ENCODE data around the gene ZCCHC7.

ZCCHC7 gene

DNA sequence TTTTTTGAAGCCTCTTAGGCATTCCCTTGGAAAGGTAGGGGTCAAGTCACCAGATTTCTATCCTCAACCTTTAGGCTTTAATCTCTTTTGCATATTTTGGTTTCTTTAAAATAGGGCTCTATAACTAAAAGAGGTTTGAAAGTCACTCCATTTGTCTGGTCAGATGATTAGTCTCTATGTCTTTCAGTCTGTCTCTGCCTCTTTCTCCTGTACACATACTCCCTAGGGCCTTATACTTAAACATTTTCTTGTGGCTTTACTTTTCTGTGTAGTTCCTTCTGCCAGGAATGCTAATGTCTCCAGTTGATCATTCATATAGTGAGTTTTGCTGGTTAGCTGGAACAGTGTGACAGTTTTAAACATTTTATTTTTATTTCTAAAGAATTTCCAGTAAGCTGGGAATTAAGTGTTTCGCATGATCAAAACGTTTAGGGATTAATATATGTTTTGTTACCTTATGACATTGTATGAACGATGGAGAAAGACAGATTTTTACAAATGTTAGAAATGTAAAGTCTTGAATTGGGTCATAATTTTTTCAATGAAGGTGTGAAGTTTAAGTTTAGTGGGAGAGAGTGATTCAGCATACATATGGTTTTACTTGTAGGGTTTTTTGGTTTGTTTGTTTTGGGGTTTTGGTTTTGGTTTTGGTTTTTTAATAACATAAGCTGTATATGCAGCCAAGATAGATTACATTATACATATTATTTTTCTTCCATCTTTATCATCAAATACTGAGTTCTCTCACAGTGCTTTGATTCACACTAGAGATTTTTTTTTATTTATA lies 90.6 kb downstream of the ZCCHC7 start:
- DNase-seq (ENCODE audit: low read depth): peak; percentile 15

DNA sequence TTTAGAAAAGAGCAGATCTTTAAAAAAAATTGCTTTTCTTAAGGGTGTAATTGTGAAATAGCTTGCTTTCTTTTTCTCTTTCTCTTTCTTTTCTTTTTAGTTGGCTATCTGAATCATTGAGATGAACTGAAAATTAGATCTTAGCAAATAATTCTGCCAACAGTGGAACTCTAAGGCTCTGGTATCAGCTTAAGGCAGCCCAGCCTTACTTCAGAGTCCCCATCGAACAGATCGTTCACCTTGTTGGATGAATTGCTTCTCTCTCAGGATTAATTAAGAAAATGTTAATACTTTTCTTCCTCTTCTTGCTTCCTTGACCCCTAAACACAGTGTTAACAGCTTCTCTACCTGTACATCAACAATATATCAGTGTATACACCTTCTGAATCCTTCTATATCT lies 92.1 kb downstream of the ZCCHC7 start:
- no peak for DNase-seq (ENCODE audit: low read depth)

DNA sequence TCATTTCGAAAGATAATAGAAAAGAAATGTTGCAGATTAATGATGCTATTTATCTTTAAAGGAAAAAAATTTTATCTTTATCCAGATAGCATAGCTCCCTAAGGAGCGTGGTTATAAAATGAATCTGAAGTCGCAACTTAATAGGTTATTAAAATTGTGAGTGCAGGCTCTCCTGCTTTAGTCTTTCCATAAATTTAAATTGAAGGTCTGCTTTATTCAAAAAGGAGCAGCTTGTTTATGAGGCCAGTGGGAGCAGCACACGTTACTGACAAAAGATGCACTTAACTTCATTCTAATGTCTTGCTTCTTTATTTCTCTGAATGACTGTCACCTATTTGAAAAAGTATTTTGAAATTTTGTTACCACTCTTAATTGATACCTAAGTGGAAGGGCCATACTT lies 95.0 kb downstream of the ZCCHC7 start:
- DNase-seq (ENCODE audit: low read depth): no peak

DNA sequence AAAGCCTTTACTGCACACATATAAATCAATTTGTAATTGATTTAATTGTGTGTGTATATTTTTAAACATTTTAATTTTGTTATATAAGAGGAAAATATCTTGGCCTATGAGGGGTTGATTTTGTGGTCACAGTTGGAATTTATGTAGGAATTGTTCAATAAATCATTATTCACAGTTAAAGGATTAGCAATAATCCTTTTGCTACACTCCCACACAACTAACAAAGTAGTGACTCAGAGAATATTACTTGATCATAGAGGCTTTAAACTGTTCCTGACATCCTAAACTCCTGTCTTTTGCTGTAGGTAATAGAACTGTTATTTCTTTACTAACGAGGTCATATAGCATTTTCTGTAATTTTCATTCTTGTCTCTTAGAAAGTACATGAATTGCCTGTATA lies 95.5 kb downstream of the ZCCHC7 start:
- peak; percentile 66 for DNase-seq (ENCODE audit: low read depth)

- DNase-seq (ENCODE audit: low read depth): no peak
Measured at GRCh38 chr9:37217161-37217560, 96.8 kb downstream of the ZCCHC7 start.

DNA sequence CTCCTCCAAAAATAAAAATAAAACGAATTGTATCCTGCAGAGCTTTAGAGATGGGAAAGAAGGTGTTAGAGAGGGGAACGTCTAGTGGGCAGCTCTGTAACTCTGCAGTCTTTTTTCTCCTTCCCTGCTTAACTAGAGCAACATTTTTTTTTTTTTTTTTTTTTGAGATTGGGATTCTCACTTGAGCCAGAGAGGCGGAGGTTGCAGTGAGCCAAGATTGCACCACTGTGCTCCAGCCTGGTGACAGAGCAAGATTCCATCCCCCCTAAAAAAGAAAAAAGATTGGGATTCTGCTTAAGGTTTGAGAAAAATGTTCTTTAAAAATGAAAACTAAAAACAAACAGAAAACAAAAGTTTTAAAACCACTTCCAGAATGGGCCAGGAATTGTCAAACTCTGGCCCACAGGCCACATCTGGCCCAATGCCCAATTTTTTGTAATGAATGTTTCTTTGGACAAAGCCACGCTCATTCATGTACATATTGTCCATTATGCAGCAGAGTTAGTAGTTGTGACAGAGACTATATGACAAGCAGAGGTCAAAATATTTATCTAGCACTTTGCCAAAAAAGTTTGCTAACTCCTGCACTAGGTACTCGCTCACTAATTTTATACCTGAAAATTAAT lies 98.5 kb downstream of the ZCCHC7 start:
- DNase-seq (ENCODE audit: low read depth): no peak

DNA sequence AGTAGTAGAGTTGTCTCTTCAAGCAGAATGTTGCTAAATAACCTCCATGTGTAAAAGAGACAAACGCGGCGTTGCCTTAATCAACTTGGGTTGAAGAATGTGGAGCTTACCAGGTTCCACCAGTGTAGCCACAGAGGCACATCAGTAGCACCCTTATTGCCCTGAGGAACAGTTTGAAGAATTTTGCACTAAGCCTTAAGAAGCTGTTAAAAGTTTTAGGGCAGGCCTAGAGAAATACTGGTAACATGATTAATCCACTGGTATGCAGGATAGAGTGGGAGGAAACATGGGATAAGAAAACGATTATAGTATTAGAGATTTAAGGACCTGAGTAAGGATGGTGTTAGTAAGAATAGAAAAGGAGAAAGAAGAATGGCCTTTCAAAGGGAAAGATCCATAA lies 100.6 kb downstream of the ZCCHC7 start:
- peak; percentile 23 for DNase-seq (ENCODE audit: low read depth)

DNA sequence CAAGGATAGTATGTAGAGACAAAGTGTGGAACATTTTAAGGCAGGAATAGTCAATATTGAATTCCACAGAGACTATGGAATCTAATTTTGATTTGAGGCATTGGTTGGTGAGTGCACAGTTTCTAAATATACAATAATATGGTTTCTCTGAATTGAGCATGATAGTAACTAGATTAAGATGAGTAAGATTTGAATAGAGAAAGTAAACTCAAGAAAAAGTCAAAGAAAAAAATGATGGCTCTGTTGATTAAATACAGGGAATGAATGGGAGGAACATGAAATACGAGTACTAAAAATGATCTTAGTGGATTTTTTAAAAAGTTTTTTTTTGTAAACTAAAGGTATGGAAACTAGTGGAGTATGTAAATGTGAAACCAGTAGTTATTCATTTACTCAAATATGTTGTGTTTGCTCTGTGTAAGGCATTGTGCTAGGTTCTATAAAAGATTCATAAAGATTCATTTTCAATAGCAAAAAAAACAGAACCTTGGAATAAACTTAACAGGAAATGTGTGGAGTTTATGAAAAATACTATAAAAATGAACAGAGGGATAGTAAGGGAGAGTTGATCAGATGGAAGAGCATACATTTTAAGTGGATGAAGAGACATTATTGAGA lies 101.2 kb downstream of the ZCCHC7 start:
- no peak for DNase-seq (ENCODE audit: low read depth)

DNA sequence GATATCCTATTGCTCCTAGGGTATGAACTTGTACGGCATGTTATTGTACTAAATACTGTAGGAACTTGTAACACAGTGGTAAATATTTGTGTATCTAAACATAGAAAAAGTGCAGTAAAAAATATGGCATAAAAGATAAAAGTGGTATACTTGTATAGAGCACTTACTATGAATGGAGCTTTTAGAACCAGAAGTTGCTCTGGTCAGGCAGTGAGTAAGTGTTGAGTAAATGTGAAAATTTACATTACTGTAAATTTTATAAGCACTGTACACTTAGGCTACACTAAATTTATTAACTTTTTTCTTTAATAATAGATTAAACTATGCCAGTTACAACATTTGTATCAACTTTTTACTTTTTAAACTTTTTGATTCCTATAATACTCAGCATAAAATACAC lies 109.1 kb downstream of the ZCCHC7 start:
- DNase-seq (ENCODE audit: low read depth): peak; percentile 30

GRCh38 chr9:37229882-37230482 lies 109.6 kb downstream of the ZCCHC7 start:
- DNase-seq (ENCODE audit: low read depth): peak; percentile 88

GRCh38 chr9:37236822-37237221 lies 116.4 kb downstream of the ZCCHC7 start:
- DNase-seq (ENCODE audit: low read depth): no peak

DNA sequence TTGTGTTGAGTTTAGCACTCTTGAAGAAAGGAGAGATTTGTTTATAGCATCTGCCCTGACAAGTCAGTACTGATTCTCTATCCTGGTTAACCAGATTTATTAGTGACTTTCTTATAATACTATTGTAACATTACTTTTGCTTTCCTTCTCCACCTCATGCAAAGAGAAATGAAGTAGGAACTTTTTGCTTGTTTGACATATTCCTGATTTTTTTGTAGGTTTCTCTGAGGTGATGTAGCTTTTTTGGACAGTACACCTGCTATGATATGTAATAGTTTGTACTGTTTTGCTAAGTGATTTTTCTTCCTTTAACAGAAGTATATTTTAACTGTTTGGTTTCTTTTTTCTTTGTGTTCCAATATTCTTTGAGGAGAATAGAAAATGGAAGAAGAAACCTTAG lies 117.7 kb downstream of the ZCCHC7 start:
- DNase-seq (ENCODE audit: low read depth): no peak

DNA sequence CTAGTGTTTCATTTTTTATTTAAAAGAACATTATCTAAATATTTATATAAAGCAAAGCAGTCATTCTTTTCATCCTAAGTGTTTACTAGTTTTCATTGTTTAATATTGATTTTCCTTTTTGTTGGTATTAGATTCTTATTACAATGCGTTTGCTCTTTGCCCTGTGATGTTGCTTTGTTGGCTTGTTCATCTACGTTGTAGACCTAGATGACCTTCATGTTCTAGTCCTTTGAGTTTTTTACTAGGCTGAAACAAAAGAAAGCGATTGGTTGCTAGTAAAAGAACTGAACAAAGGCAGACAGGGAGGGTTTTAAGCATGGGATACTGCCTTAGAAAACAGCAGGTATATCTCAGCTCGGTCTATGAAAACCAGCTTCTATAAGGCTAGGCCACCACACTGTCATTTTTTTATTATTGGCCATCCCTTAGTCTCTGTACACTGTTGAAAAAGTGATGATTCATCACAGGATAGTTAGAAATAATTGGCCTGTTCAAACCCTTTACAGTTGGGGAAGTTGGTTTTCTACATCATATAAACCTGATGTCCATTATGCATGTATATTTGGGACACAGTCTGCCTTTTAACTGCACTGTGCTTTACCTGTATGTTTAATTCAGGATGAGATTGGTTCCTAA lies 119.0 kb downstream of the ZCCHC7 start:
- peak; percentile 5 for DNase-seq (ENCODE audit: low read depth)

GRCh38 chr9:37239921-37240320 lies 119.5 kb downstream of the ZCCHC7 start:
- DNase-seq (ENCODE audit: low read depth): no peak

GRCh38 chr9:37241340-37241739 lies 121.0 kb downstream of the ZCCHC7 start:
- DNase-seq (ENCODE audit: low read depth): no peak

GRCh38 chr9:37242089-37242488 lies 121.7 kb downstream of the ZCCHC7 start:
- no peak for DNase-seq (ENCODE audit: low read depth)

GRCh38 chr9:37243588-37244345 lies 123.4 kb downstream of the ZCCHC7 start:
- DNase-seq (ENCODE audit: low read depth): no peak

DNA sequence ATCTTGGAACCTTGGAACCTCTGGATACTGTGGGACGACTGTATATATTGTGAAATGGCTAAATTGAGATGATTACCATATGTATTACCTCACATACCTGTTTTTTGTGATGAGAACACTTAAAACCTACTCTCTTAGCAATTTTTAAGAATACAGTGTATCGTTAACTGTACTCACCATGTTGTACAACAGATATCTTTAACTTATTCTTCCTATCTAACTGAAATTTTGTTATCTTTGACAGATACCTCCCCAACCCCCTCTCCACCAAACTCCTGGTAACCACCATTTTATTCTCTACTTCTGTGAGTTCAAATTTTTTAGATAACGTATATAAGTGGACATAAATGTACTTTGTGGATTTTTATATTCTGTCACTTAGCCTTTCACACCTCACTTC lies 126.5 kb downstream of the ZCCHC7 start:
- no peak for DNase-seq (ENCODE audit: low read depth)

- no peak for DNase-seq (ENCODE audit: low read depth)
Measured at GRCh38 chr9:37248651-37249163, 128.3 kb downstream of the ZCCHC7 start.

DNA sequence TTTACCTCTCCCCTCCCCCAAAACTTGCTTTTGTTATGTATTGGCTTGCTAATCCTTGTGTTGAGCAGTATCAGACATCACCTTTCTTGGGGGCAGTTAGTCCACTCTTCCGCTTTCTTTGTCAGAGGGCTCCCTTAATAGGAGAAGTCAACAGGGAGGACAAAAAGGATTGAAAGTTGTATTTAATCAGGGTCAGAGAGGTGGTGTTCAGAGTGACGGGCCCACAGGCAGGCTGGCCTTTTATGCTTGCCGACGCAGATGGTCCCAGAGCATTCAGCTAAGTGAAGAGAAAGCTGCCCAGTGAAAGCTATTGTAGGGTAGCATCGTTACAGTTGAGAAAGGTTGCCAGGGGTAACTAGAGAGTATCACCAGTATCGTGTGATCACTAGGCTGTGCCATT lies 131.1 kb downstream of the ZCCHC7 start:
- DNase-seq (ENCODE audit: low read depth): no peak

GRCh38 chr9:37253377-37253937 lies 133.1 kb downstream of the ZCCHC7 start:
- DNase-seq (ENCODE audit: low read depth): no peak
